Naive thymus-derived CD4-positive, alpha-beta T cell (primary cell): Measurements from ENCODE around the gene FAM187B. TPM values are rescaled to one million over a fixed set of nuclear protein-coding genes. Genes with fewer than 3 reads are reported as not detected.
"Not testable (repeated sequence)": the region's sequence is repeated elsewhere in the genome, so short reads cannot be mapped to it uniquely, and the experiment has no call there.

Source experiments
- ATAC-seq: fragments of 150-1000 bp; cut with Tn5 transposase; 2 replicates; pipeline ENCODE4 v1.10.0; 2021; ENCODE audit warnings: mild to moderate bottlenecking, moderate library complexity
- CTCF ChIA-PET: fragments of 350-600 bp; sonication (Branson Sonifier 250); formaldehyde crosslinking; loops from one replicate; lab custom pipeline; 2021; ENCODE audit warnings: antibody characterized with exemption; lab: Charles Lee
- POLR2A ChIA-PET: fragments of 350-600 bp; sonication (Branson Sonifier 250); formaldehyde crosslinking; loops from one replicate; lab custom pipeline; 2021; ENCODE audit warnings: antibody characterized with exemption, inconsistent platforms; lab: Charles Lee
- DNase-seq, 9 donors: peaks; one replicate each; pipeline versions ENCODE4 v3.0.0 to v3.0.0-alpha.2; 2020 to 2022; ENCODE audit warnings: mixed read lengths in 1 of 9
- H3K27ac ChIP-seq: one replicate; pipeline ENCODE4 v1.7.0; 2013; ENCODE audit warnings: mild to moderate bottlenecking, low read depth, low read length, moderate library complexity
- H3K27me3 ChIP-seq, 2 donors: one replicate each; pipeline ENCODE4 v1.7.0; 2013; ENCODE audit warnings: low read length in 2 of 2, mild to moderate bottlenecking in 2 of 2, moderate library complexity in 2 of 2; ENCODE audit not compliant: control insufficient read depth in 2 of 2, insufficient read depth in 2 of 2
- H3K36me3 ChIP-seq, 3 experiments: 1 replicate in 2 of 3; 2 replicates in 1 of 3; pipeline ENCODE4 v1.7.0; 2013; ENCODE audit warnings: low read length in 3 of 3, mild to moderate bottlenecking in 3 of 3, moderate library complexity in 1 of 3; ENCODE audit not compliant: insufficient read depth in 3 of 3, control insufficient read depth in 2 of 3
- H3K4me1 ChIP-seq, 2 donors: one replicate each; pipeline ENCODE4 v1.7.0; 2013; ENCODE audit warnings: low read length in 2 of 2, mild to moderate bottlenecking in 2 of 2, moderate library complexity in 1 of 2; ENCODE audit not compliant: control insufficient read depth in 2 of 2, insufficient read depth in 2 of 2
- H3K4me3 ChIP-seq: 2 replicates; pipeline ENCODE4 v1.7.0; 2013; ENCODE audit warnings: mild to moderate bottlenecking, low read length
- H3K9me3 ChIP-seq, 3 experiments: 1 replicate in 2 of 3; 2 replicates in 1 of 3; pipeline ENCODE4 v1.7.0; 2013; ENCODE audit warnings: low read length in 3 of 3; ENCODE audit not compliant: control insufficient read depth in 2 of 3
- H3K27ac Mint-ChIP-seq, 9 donors: one replicate each; pipeline ENCODE4 v1.8.0; 2020 to 2022; ENCODE audit warnings: mixed read lengths in 9 of 9, mild to moderate bottlenecking in 8 of 9, moderate library complexity in 5 of 9, inconsistent platforms in 2 of 9
- H3K27me3 Mint-ChIP-seq, 5 donors: one replicate each; pipeline ENCODE4 v1.8.0; 2021 to 2022; ENCODE audit warnings: mixed read lengths in 5 of 5, mild to moderate bottlenecking in 1 of 5
- H3K36me3 Mint-ChIP-seq, 5 donors: one replicate each; pipeline ENCODE4 v1.8.0; 2020 to 2022; ENCODE audit warnings: mixed read lengths in 5 of 5, mild to moderate bottlenecking in 3 of 5, inconsistent platforms in 1 of 5
- H3K4me1 Mint-ChIP-seq, 7 donors: one replicate each; pipeline ENCODE4 v1.8.0; 2020 to 2022; ENCODE audit warnings: mixed read lengths in 7 of 7, mild to moderate bottlenecking in 3 of 7, inconsistent platforms in 1 of 7
- H3K4me3 Mint-ChIP-seq, 10 donors: one replicate each; pipeline ENCODE4 v1.8.0; 2020 to 2022; ENCODE audit warnings: mild to moderate bottlenecking in 10 of 10, mixed read lengths in 10 of 10, moderate library complexity in 6 of 10, inconsistent platforms in 2 of 10
- H3K9me3 Mint-ChIP-seq, 11 donors: one replicate each; pipeline ENCODE4 v1.8.0; 2020 to 2022; ENCODE audit warnings: mixed read lengths in 11 of 11, mild to moderate bottlenecking in 4 of 11, inconsistent platforms in 1 of 11, moderate library complexity in 1 of 11
- intact Hi-C, 2 donors: fragments of 100-400 bp; cut with micrococcal nuclease; formaldehyde crosslinking; loops; one replicate each; pipeline ENCODE4 v1.15.1; 2023
- polyA plus RNA-seq, 2 donors: library from polyadenylated mRNA; unstranded; fragments of 300-500 nt; fragmentation: Illumina TruSeq; gene quantifications; one replicate each; pipeline ENCODE4 v1.2.3, GENCODE V29; 2021
- total RNA-seq, 6 experiments: library from RNA in 5 of 6; stranded (reverse) in 5 of 6; gene quantifications; 1 replicate in 5 of 6; 2 replicates in 1 of 6; pipeline ENCODE4 v1.2.3 and lab custom pipeline; 2021 to 2026

The FAM187B gene
- total and polyA plus RNA-seq, 7 experiments from 2014 or later = not detected

- Mint-ChIP-seq H3K36me3 (peaks cover 0 to 11% (median 0%) of the 10 kb centered on the region in 5 donors), H3K27ac (peak overlapping the region in 2 of 9 donors; percentile 19 to 86), H3K27me3 (no peaks in the 10 kb centered on the region), H3K4me1 (peaks cover 14 to 60% (median 40%) of the 10 kb centered on the region in 7 donors), H3K9me3 (peaks cover 0 to 4% (median 0%) of the 10 kb centered on the region in 11 donors), H3K4me3 (no peak overlapping the region)
- no peak overlapping the region for H3K4me3 ChIP-seq
- no peak overlapping the region for H3K27ac ChIP-seq
- intact Hi-C loops = no loop called here
- no peaks in the 10 kb centered on the region for H3K27me3 ChIP-seq
- H3K36me3 ChIP-seq = no peaks in the 10 kb centered on the region
- DNase-seq (no peak), ATAC-seq (no peak)
- CTCF ChIA-PET = interaction anchor here (0.7 to 1.1 kb wide), 2 partner anchors 12 kb away, joined by 3 read pairs; no protein-coding TSS in a partner anchor
- no peaks in the 10 kb centered on the region for H3K9me3 ChIP-seq
- POLR2A ChIA-PET = interaction anchor here (0.9 to 2.4 kb wide), 12 partner anchors 9 to 46 kb away, joined by 3 to 9 read pairs (median 4); partner anchors contain the start of gene FXYD5
- H3K4me1 ChIP-seq = peaks cover 13 to 20% of the 10 kb centered on the region in 2 donors
These were observed 29.1 kb downstream of the FAM187B start for GRCh38 chr19:35199481-35199880.

- POLR2A ChIA-PET = interaction anchor here (0.8 kb wide), 1 partner anchor 25 kb away, joined by 3 read pairs; no protein-coding TSS in a partner anchor
- CTCF ChIA-PET = interaction anchor here (0.8 kb wide), 1 partner anchor 17 kb away, joined by 3 read pairs; no protein-coding TSS in a partner anchor
- DNase-seq, intact Hi-C loops, H3K27me3 ChIP-seq, H3K4me3 ChIP-seq, ATAC-seq, H3K4me1 ChIP-seq, H3K4me3 Mint-ChIP-seq, H3K9me3 ChIP-seq, H3K27ac ChIP-seq, H3K36me3 Mint-ChIP-seq, H3K27me3 Mint-ChIP-seq, H3K9me3 Mint-ChIP-seq, H3K36me3 ChIP-seq: not testable (repeated sequence)
- Mint-ChIP-seq H3K27ac (peak overlapping the region in 4 of 9 donors; percentile 17 to 53 (median 43)), H3K4me1 (peaks cover 10 to 46% (median 27%) of the 10 kb centered on the region in 7 donors)
These were observed 31.7 kb downstream of the FAM187B start for GRCh38 chr19:35196861-35197260.

- ChIA-PET POLR2A (interaction anchor here (1.0 kb wide), 1 partner anchor 16 kb away, joined by 5 read pairs; no protein-coding TSS in a partner anchor), CTCF (interaction anchor here (0.6 kb wide), 1 partner anchor 42 kb away, joined by 5 read pairs; the partner anchor contains the start of gene FXYD5)
- intact Hi-C loops = no loop called here
- H3K4me3 Mint-ChIP-seq = no peak overlapping the region
- H3K27me3 ChIP-seq = no peaks in the 10 kb centered on the region
- no peak for DNase-seq
- no peak overlapping the region for H3K4me3 ChIP-seq
- peaks cover 0 to 4% (median 0%) of the 10 kb centered on the region in 11 donors for H3K9me3 Mint-ChIP-seq
- peaks cover 10 to 36% (median 22%) of the 10 kb centered on the region in 7 donors for H3K4me1 Mint-ChIP-seq
- peaks cover 0 to 9% (median 0%) of the 10 kb centered on the region in 5 donors for H3K36me3 Mint-ChIP-seq
- no peaks in the 10 kb centered on the region for H3K4me1 ChIP-seq
- peaks cover 0 to 9% (median 0%) of the 10 kb centered on the region in 5 donors for H3K27me3 Mint-ChIP-seq
- no peaks in the 10 kb centered on the region for H3K36me3 ChIP-seq
- H3K9me3 ChIP-seq = no peaks in the 10 kb centered on the region
- H3K27ac ChIP-seq = no peak overlapping the region
- H3K27ac Mint-ChIP-seq = peak overlapping the region in 2 of 9 donors; percentile 64 to 82
- ATAC-seq = no peak
These were observed 32.7 kb downstream of the FAM187B start for GRCh38 chr19:35195830-35196229.

GRCh38 chr19:35194012-35194984, 34.2 kb downstream of the FAM187B start:
- ATAC-seq = no peak
- H3K27ac Mint-ChIP-seq = peak overlapping the region in 3 of 9 donors; percentile 43 to 64 (median 44)
- H3K27me3 ChIP-seq = no peaks in the 10 kb centered on the region

GRCh38 chr19:35184884-35185283, 43.7 kb downstream of the FAM187B start:
- no peaks in the 10 kb centered on the region for H3K27me3 ChIP-seq
- Mint-ChIP-seq H3K4me3 (no peak overlapping the region), H3K27me3 (peaks cover 0 to 16% (median 0%) of the 10 kb centered on the region in 5 donors), H3K27ac (no peak overlapping the region), H3K36me3 (peaks cover 0 to 14% (median 0%) of the 10 kb centered on the region in 5 donors), H3K9me3 (peaks cover 0 to 15% (median 2%) of the 10 kb centered on the region in 11 donors), H3K4me1 (peaks cover 3 to 20% (median 14%) of the 10 kb centered on the region in 7 donors)
- no peaks in the 10 kb centered on the region for H3K9me3 ChIP-seq
- intact Hi-C loops = no loop called here
- H3K4me3 ChIP-seq = no peak overlapping the region
- no peaks in the 10 kb centered on the region for H3K36me3 ChIP-seq
- H3K27ac ChIP-seq = no peak overlapping the region
- ATAC-seq (no peak), DNase-seq (no peak)
- H3K4me1 ChIP-seq = peaks cover 0 to 6% of the 10 kb centered on the region in 2 donors
- ChIA-PET POLR2A (interaction anchor here (1.1 kb wide), 1 partner anchor 13 kb away, joined by 3 read pairs; no protein-coding TSS in a partner anchor), CTCF (no interaction called here)

More at GRCh38 chr19:35194012-35194984, 34.2 kb downstream of the FAM187B start:
- CTCF ChIA-PET = interaction anchor here (0.6 to 0.7 kb wide), 2 partner anchors 19 to 22 kb away, joined by 3 to 4 read pairs; no protein-coding TSS in a partner anchor
- peaks cover 0 to 6% (median 0%) of the 10 kb centered on the region in 11 donors for H3K9me3 Mint-ChIP-seq
- Histone ChIP-seq H3K9me3 (no peaks in the 10 kb centered on the region), H3K36me3 (no peaks in the 10 kb centered on the region), H3K27ac (no peak overlapping the region), H3K4me1 (no peaks in the 10 kb centered on the region), H3K4me3 (no peak overlapping the region)
- intact Hi-C loops = loop anchor here in 1 of 2 donors (5.0 kb wide), 1 partner anchor 73 kb away; the partner anchor contains the start of gene USF2
- peaks cover 0 to 21% (median 0%) of the 10 kb centered on the region in 5 donors for H3K27me3 Mint-ChIP-seq
- peaks cover 9 to 26% (median 19%) of the 10 kb centered on the region in 7 donors for H3K4me1 Mint-ChIP-seq
- peaks cover 0 to 9% (median 0%) of the 10 kb centered on the region in 5 donors for H3K36me3 Mint-ChIP-seq
- H3K4me3 Mint-ChIP-seq = no peak overlapping the region
- POLR2A ChIA-PET = interaction anchor here (0.6 to 1.4 kb wide), 11 partner anchors 10 to 72 kb away, joined by 3 to 7 read pairs (median 4); partner anchors contain the start of gene FXYD7
- DNase-seq = no peak

- ATAC-seq = no peak
- POLR2A ChIA-PET = interaction anchor here (0.8 to 1.1 kb wide), 3 partner anchors 13 to 51 kb away, joined by 3 to 4 read pairs (median 3); no protein-coding TSS in a partner anchor
- Histone ChIP-seq H3K4me3 (no peak overlapping the region), H3K27ac (no peak overlapping the region), H3K4me1 (peaks cover 0 to 12% of the 10 kb centered on the region in 2 donors), H3K27me3 (no peaks in the 10 kb centered on the region), H3K9me3 (no peaks in the 10 kb centered on the region), H3K36me3 (no peaks in the 10 kb centered on the region)
- CTCF ChIA-PET = interaction anchor here (0.6 to 1.0 kb wide), 2 partner anchors 29 to 33 kb away, joined by 3 read pairs; no protein-coding TSS in a partner anchor
- Mint-ChIP-seq H3K9me3 (peaks cover 0 to 14% (median 2%) of the 10 kb centered on the region in 11 donors), H3K27ac (no peak overlapping the region), H3K4me3 (no peak overlapping the region), H3K4me1 (peaks cover 9 to 26% (median 20%) of the 10 kb centered on the region in 7 donors), H3K36me3 (peaks cover 0 to 15% (median 0%) of the 10 kb centered on the region in 5 donors), H3K27me3 (peaks cover 0 to 12% (median 0%) of the 10 kb centered on the region in 5 donors)
- intact Hi-C loops = no loop called here
- DNase-seq = no peak
These were observed 44.3 kb downstream of the FAM187B start for GRCh38 chr19:35184267-35184666.
